ENCODE measurements around the gene XPO1. TPM values are rescaled to one million over a fixed set of nuclear protein-coding genes. Genes with fewer than 3 reads are reported as not detected.
"Not testable (repeated sequence)": the region's sequence is repeated elsewhere in the genome, so short reads cannot be mapped to it uniquely, and the experiment has no call there.

Gene XPO1
- total RNA-seq, 2 experiments from 2014 or later = 208 TPM

DNA sequence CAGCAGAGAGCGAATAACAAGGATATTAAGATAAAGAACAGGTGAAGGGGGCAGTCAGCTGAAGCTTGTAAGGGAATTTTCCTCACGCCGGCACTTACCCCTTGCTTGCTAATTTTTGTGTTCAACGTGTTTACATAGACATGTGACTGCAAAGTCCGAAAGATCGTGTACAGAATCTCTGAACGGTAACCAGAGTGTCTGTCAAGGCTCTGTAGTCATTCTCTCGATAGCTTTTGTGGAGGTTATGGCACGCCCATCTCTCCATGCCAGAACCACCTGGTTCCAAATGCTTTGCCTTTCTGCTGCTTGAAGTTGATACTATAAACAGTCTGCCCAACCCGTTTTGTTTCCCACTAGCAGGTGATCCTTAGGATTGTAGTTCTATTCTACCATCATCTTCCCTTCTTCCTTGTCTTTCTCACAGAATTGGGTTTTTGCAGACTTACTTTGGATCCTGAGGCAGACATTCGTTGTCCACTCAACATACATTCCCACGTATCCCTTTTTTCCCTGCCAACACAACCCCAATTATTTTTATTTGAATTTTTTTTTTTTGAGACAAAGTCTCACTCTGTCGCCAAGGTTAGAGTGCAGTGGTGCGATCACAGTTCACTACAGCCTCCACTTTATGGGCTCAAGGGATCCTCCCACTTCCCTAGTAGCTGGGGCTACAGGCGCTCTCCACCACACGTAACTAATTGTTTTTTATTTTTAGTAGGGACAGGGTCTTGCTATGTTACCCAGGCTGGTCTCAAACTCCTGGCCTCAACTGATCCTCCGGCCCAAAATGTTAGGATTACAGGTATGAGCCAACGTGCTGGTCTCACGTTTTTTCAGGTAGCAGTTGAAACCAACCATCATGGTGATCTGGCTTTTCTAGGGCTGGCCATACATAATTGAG, 66.0 kb downstream of the XPO1 start:
- CTCF ChIA-PET = interaction anchor here (0.5 to 0.7 kb wide), 4 partner anchors 47 to 331 kb away, joined by 3 to 4 read pairs (median 4); no protein-coding TSS in a partner anchor
- H3K27me3 Mint-ChIP-seq = no peaks in the 10 kb centered on the region
- H3K27ac Mint-ChIP-seq = peak overlapping the region; percentile 96
- H3K4me3 Mint-ChIP-seq = peak overlapping the region; percentile 86
- peaks cover 31% of the 10 kb centered on the region for H3K36me3 Mint-ChIP-seq (ENCODE audit: low read depth)
- POLR2A ChIA-PET = interaction anchor here (0.7 kb wide), 1 partner anchor 168 kb away, joined by 3 read pairs; no protein-coding TSS in a partner anchor
- H3K9me3 Mint-ChIP-seq = no peaks in the 10 kb centered on the region
- peaks cover 29% of the 10 kb centered on the region for H3K4me1 Mint-ChIP-seq
- peak; percentile 39 for DNase-seq

DNA sequence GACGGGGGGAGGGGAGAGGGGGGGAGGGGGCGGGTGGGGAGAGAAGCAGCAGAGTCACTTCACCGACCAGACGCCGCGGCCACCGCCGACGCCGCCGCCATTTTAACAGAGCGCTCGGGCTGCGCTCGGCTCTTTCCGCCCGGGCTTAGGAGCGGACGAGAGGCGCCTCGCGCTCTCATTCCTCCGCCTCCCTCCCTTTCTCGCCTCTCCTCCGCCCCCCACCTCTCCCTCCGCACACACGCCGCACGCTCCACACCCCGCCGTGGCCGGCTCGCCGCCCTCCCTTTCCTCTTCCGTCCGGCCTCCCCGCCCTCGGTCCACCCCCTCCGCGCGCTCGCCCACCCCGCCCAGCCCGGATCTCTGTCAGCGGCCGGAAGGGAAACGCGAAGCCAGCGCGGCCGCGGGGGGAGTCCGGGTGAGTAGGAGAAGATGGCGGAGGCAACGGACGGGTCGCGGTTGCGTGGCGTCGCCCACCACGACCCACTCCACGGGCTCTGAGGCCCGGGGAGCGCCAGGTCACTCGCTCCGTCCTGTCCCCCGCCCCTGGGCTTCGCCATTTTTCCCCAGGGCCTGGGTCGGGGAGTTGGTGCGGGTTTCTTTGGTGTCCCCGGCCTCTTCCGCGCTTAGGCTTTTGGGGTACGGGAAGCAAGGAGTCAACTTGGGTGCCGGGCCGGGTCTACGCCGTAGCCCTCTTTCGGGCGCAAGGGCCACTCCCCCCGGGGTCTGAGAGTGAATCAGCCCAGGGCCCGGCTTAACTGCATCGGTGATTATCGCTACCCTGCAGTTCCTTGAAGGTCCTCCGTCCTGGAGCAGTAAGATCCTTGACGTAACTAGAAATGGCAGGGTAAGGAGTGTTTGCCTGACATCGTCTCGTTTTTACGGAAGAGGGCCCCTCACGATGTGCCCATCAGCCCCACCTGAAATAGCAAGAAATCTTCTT, 66.9 kb downstream of the XPO1 start, which contains the start of gene USP34:
Gene USP34 (minus strand): TSS at position 123 of the 940 bp plus-strand sequence. CDS start 395 bp downstream, outside the sequence.
- peaks cover 28% of the 10 kb centered on the region for H3K36me3 Mint-ChIP-seq (ENCODE audit: low read depth)

DNA sequence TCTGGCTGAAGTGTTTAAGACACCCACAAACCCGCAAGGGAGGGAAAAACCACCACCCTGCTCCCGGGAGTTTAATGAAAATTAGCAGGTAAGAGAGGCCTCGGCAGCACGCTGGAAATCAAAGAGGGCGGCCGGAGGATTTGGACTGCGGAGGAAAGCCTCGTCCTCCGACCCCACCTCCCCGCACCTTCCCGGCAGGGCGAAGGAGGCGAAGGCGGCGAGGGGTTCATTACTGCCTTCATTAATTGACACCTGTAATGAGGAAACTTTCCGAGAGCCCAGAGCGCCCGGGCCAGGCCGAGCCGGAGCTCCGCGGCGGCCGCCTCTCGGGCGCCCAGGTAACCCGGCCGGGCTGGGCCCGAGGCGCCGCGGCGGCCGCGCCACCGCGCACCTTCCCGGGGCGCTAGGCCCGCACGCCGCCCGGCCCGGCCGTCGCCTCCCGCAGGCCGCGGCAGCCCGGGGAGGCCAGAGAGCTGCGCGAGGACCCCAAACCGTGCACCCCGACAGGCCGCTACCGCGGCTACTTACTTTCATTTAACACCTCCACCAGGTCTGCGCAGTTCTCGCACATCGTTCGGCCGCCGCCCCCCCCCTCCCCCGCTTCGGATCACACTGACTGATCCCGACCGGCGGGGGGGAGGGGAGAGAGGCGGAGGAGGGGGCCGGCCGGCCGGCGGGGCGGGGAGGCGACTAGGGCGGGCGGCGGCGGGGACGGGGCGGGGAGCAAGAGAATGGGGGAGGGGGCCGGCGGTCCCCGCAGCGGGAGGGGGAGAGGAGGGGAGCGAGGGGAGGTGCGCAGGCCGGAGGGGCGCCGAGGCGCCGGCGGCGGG, 67.8 kb downstream of the XPO1 start:
- Mint-ChIP-seq H3K4me3 (peak overlapping the region; percentile 93), H3K4me1 (peaks cover 32% of the 10 kb centered on the region), H3K36me3 (ENCODE audit: low read depth) (peaks cover 28% of the 10 kb centered on the region), H3K9me3 (no peaks in the 10 kb centered on the region), H3K27me3 (no peaks in the 10 kb centered on the region), H3K27ac (peak overlapping the region; percentile 94)
- DNase-seq = peak; percentile 85
- ChIA-PET POLR2A (no interaction called here), CTCF (interaction anchor here (0.5 kb wide), 1 partner anchor 18 kb away, joined by 3 read pairs; no protein-coding TSS in a partner anchor)

More for the DNA sequence above, 66.9 kb downstream of the XPO1 start, which contains the start of gene USP34:
- no peaks in the 10 kb centered on the region for H3K27me3 Mint-ChIP-seq
- ChIA-PET POLR2A (no interaction called here), CTCF (no interaction called here)
- peaks cover 31% of the 10 kb centered on the region for H3K4me1 Mint-ChIP-seq
- peak within 1 kb of the TSS; percentile 93 for H3K4me3 Mint-ChIP-seq
- peak within 1 kb of the TSS; percentile 96 for H3K27ac Mint-ChIP-seq
- DNase-seq = peak; percentile 95
- H3K9me3 Mint-ChIP-seq = no peaks in the 10 kb centered on the region

DNA sequence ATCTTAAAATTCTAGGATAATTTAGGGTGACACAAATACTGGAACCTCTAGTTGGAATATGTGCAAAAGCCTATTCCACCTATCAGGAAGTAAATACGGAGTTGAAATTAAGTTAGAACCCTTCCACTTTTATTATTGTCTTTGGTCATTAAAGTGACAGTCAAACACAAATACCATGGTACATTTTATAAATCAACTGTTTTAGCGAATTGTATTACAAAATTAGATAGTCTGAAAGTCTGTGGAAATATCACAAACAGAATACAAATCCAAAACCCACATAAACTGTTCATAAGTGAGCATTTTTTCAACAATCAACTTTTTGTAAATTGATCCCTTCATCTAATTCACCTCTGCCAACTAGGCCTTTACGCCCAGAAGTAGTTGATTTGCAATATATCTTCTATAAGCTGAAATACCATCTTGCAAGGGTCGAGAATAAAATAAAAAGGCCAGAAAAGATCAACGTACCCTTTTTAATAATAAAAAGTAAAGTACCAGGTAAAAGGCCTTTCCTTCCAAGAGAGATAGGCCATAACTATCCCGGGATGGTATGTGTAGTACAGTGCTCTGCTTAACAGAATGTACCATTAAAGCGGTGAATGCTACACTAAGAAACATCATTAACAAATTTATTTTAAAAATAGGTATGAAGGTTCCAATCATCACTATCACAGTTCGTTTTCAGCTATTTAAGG, 68.6 kb downstream of the XPO1 start:
- H3K27ac Mint-ChIP-seq = peak overlapping the region; percentile 94
- no peaks in the 10 kb centered on the region for H3K9me3 Mint-ChIP-seq
- H3K4me3 Mint-ChIP-seq = peak overlapping the region; percentile 93
- ChIA-PET POLR2A (no interaction called here), CTCF (interaction anchor here (0.5 kb wide), 1 partner anchor 17 kb away, joined by 3 read pairs; no protein-coding TSS in a partner anchor)
- no peaks in the 10 kb centered on the region for H3K27me3 Mint-ChIP-seq
- DNase-seq = no peak
- peaks cover 36% of the 10 kb centered on the region for H3K4me1 Mint-ChIP-seq
- H3K36me3 Mint-ChIP-seq (ENCODE audit: low read depth) = peaks cover 28% of the 10 kb centered on the region

GRCh38 chr2:61468231-61468630, 69.9 kb downstream of the XPO1 start:
- peaks cover 26% of the 10 kb centered on the region for H3K36me3 Mint-ChIP-seq (ENCODE audit: low read depth)
- H3K9me3 Mint-ChIP-seq, DNase-seq, H3K27me3 Mint-ChIP-seq, POLR2A ChIA-PET, H3K27ac Mint-ChIP-seq: not testable (repeated sequence)
- H3K4me3 Mint-ChIP-seq = peak overlapping the region; percentile 93
- CTCF ChIA-PET = interaction anchor here (1.2 kb wide), 1 partner anchor 10 kb away, joined by 3 read pairs; no protein-coding TSS in a partner anchor
- H3K4me1 Mint-ChIP-seq = peaks cover 41% of the 10 kb centered on the region

- no peak overlapping the region for H3K4me3 Mint-ChIP-seq
- CTCF ChIA-PET = interaction anchor here (1.1 kb wide), 1 partner anchor 13 kb away, joined by 3 read pairs; no protein-coding TSS in a partner anchor
- POLR2A ChIA-PET = no interaction called here
- H3K4me1 Mint-ChIP-seq = peaks cover 37% of the 10 kb centered on the region
- DNase-seq = no peak
- peaks cover 27% of the 10 kb centered on the region for H3K36me3 Mint-ChIP-seq (ENCODE audit: low read depth)
- H3K27ac Mint-ChIP-seq = no peak overlapping the region
- H3K9me3 Mint-ChIP-seq = no peaks in the 10 kb centered on the region
- H3K27me3 Mint-ChIP-seq = no peaks in the 10 kb centered on the region
Observed at GRCh38 chr2:61465045-61465444, 73.1 kb downstream of the XPO1 start.

DNA sequence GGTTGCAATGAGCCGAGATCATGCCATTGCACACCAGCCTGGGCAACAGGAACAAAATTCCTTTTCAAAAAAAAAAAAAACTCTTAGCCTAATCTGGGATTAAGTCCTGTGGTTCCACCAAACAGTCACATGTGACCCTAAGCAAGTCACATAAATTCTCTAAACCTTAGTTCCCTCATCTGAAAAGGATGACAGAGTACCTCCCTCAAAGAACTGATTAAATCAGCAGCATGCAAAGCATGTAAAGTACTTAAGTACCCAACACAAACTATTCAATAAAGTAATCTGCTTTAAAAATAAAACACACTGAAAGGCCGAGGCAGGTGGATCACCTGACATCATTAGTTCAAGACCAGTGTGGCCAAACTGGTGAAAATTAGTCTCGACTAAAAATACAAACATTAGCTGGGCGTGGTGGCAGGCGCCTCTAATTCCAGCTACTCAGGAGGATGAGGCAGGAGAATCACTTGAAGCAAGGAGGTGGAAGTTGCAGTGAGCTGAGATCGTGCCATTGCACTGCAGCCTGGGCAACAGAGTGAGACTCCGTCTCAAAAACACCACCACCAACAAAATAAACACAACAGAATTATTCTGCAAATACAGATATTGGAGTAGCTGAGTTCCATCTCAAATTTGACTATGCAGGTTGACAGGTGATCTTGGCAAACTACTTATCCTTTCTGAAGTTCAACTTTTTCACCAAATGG, 74.2 kb downstream of the XPO1 start:
- Mint-ChIP-seq H3K9me3 (no peaks in the 10 kb centered on the region), H3K36me3 (ENCODE audit: low read depth) (peaks cover 21% of the 10 kb centered on the region), H3K4me1 (peaks cover 37% of the 10 kb centered on the region), H3K4me3 (no peak overlapping the region), H3K27ac (no peak overlapping the region), H3K27me3 (no peaks in the 10 kb centered on the region)
- ChIA-PET POLR2A (no interaction called here), CTCF (interaction anchor here (0.7 kb wide), 1 partner anchor 186 kb away, joined by 3 read pairs; no protein-coding TSS in a partner anchor)
- DNase-seq = no peak

- ChIA-PET CTCF (interaction anchor here (1.0 kb wide), 1 partner anchor 23 kb away, joined by 4 read pairs; no protein-coding TSS in a partner anchor), POLR2A (no interaction called here)
- DNase-seq = no peak
- Mint-ChIP-seq H3K9me3 (no peaks in the 10 kb centered on the region), H3K27me3 (no peaks in the 10 kb centered on the region), H3K4me3 (no peak overlapping the region), H3K4me1 (peaks cover 37% of the 10 kb centered on the region), H3K36me3 (ENCODE audit: low read depth) (peaks cover 18% of the 10 kb centered on the region), H3K27ac (peak overlapping the region; percentile 13)
Observed at GRCh38 chr2:61461404-61461803, 76.8 kb downstream of the XPO1 start.

GRCh38 chr2:61460163-61460562, 78.0 kb downstream of the XPO1 start:
- Mint-ChIP-seq H3K9me3 (no peaks in the 10 kb centered on the region), H3K36me3 (ENCODE audit: low read depth) (peaks cover 26% of the 10 kb centered on the region), H3K27me3 (no peaks in the 10 kb centered on the region), H3K4me1 (peaks cover 36% of the 10 kb centered on the region), H3K4me3 (no peak overlapping the region), H3K27ac (no peak overlapping the region)
- CTCF ChIA-PET = interaction anchor here (1.0 kb wide), 1 partner anchor 22 kb away, joined by 4 read pairs; no protein-coding TSS in a partner anchor
- DNase-seq = no peak
- POLR2A ChIA-PET = no interaction called here

GRCh38 chr2:61456746-61457420, 81.3 kb downstream of the XPO1 start:
- ChIA-PET CTCF (interaction anchor here (0.9 kb wide), 1 partner anchor 19 kb away, joined by 7 read pairs; no protein-coding TSS in a partner anchor), POLR2A (no interaction called here)
- no peak for DNase-seq
- H3K27ac Mint-ChIP-seq = no peak overlapping the region
- no peak overlapping the region for H3K4me3 Mint-ChIP-seq
- no peaks in the 10 kb centered on the region for H3K27me3 Mint-ChIP-seq
- H3K36me3 Mint-ChIP-seq (ENCODE audit: low read depth) = peaks cover 29% of the 10 kb centered on the region
- H3K9me3 Mint-ChIP-seq = no peaks in the 10 kb centered on the region
- H3K4me1 Mint-ChIP-seq = peaks cover 34% of the 10 kb centered on the region

Data from activated CD4-positive, alpha-beta T cell treated with anti-CD3 and anti-CD28 coated beads, Interleukin-2, amount 10 ng/mL, durations not matched to agents 7 days and 5 days (primary cell).